ENCODE data around the gene CNTNAP5.

Gene CNTNAP5

GRCh38 chr2:124050833-124051497 lies 25.9 kb downstream of the CNTNAP5 start:
- no peak overlapping the region for H3K4me3 ChIP-seq (ENCODE audit: low read depth, low read length)
- DNase-seq (ENCODE audit: low read depth) = no peak
- TF ChIP-seq CTCF (IDR thresholded peaks at IDR 0.05; ENCODE audit: control insufficient read depth, extremely low read depth, insufficient read depth) = no peak

- no peak overlapping the region for H3K4me3 ChIP-seq (ENCODE audit: low read depth, low read length)
- DNase-seq (ENCODE audit: low read depth) = no peak
- TF ChIP-seq CTCF (IDR thresholded peaks at IDR 0.05; ENCODE audit: control insufficient read depth, extremely low read depth, insufficient read depth) = no peak
Observed at GRCh38 chr2:124053796-124054195, 28.7 kb downstream of the CNTNAP5 start.

- no peak for TF ChIP-seq CTCF (IDR thresholded peaks at IDR 0.05; ENCODE audit: control insufficient read depth, extremely low read depth, insufficient read depth)
- no peak overlapping the region for H3K4me3 ChIP-seq (ENCODE audit: low read depth, low read length)
- no peak for DNase-seq (ENCODE audit: low read depth)
Observed at GRCh38 chr2:124063596-124063995, 38.5 kb downstream of the CNTNAP5 start.

- H3K4me3 ChIP-seq (ENCODE audit: low read depth, low read length) = no peak overlapping the region
- DNase-seq (ENCODE audit: low read depth) = no peak
- TF ChIP-seq CTCF (IDR thresholded peaks at IDR 0.05; ENCODE audit: control insufficient read depth, extremely low read depth, insufficient read depth) = no peak
Observed at GRCh38 chr2:124065636-124066035, 40.5 kb downstream of the CNTNAP5 start.

- no peak overlapping the region for H3K4me3 ChIP-seq (ENCODE audit: low read depth, low read length)
- no peak for DNase-seq (ENCODE audit: low read depth)
- no peak for TF ChIP-seq CTCF (IDR thresholded peaks at IDR 0.05; ENCODE audit: control insufficient read depth, extremely low read depth, insufficient read depth)
Observed at GRCh38 chr2:124066776-124067175, 41.7 kb downstream of the CNTNAP5 start.

- TF ChIP-seq CTCF (IDR thresholded peaks at IDR 0.05; ENCODE audit: control insufficient read depth, extremely low read depth, insufficient read depth) = no peak
- DNase-seq (ENCODE audit: low read depth) = no peak
- no peak overlapping the region for H3K4me3 ChIP-seq (ENCODE audit: low read depth, low read length)
Observed at GRCh38 chr2:124079045-124079444, 54.0 kb downstream of the CNTNAP5 start.
